ENCODE measurements around the gene DYNC1LI1. TPM values are rescaled to one million over a fixed set of nuclear protein-coding genes. Genes with fewer than 3 reads are reported as not detected.

DYNC1LI1 gene
- total and polyA plus RNA-seq, 2 of the 4 experiments (the other 2 are of a cell fraction), result 25.2 to 30.8 TPM

GRCh38 chr3:32569540-32570420 lies 878 bp downstream of the DYNC1LI1 start:
- Histone ChIP-seq H2BK15ac (ENCODE audit: low read depth, low read length) (no peak overlapping the region), H3K9me3 (ENCODE audit: control insufficient read depth, insufficient read depth, low read length) (no peaks in the 10 kb centered on the region), H2BK120ac (ENCODE audit: low read depth, low read length) (no peak overlapping the region), H3K56ac (ENCODE audit: extremely low read depth, insufficient read depth, low read length) (peak overlapping the region; percentile 84; the same call in 1 of the 2 replicates), H2AK5ac (ENCODE audit: low read depth, low read length) (peak overlapping the region; percentile 21; the same call in 1 of the 2 replicates), H2BK20ac (ENCODE audit: low read depth, low read length) (no peak overlapping the region), H3K9ac (ENCODE audit: low read depth, low read length) (peak overlapping the region; percentile 96), H3K4me1 (ENCODE audit: control insufficient read depth, insufficient read depth, low read length) (peaks cover 1% of the 10 kb centered on the region; the same call in 1 of the 2 replicates), H3K79me1 (ENCODE audit: low read depth in 1 of 2, low read length in 2 of 2) (peaks cover 19% of the 10 kb centered on the region in 2 experiments), H4K8ac (ENCODE audit: low read depth in 2 of 2, low read length in 2 of 2) (peak overlapping the region; percentile 87 to 99; a peak in 2 of 4 replicates), H3K27me3 (ENCODE audit: control insufficient read depth, insufficient read depth, low read length) (no peaks in the 10 kb centered on the region), H2BK5ac (ENCODE audit: low read depth, low read length, poor library complexity, severe bottlenecking) (peak overlapping the region; percentile 96), H3K14ac (replicated peaks; ENCODE audit: low read depth, low read length) (peak overlapping the region; percentile 18; the same call in 1 of the 2 replicates), H3K18ac (ENCODE audit: low read depth, low read length) (peak overlapping the region; percentile 66; the same call in 1 of the 2 replicates), H3K4me2 (ENCODE audit: low read depth, low read length) (peak overlapping the region; percentile 98), H4K91ac (ENCODE audit: insufficient read depth, low read depth, low read length) (peak overlapping the region; percentile 80), H3K4me3 (ENCODE audit: insufficient read depth, low read depth, low read length) (peak overlapping the region; percentile 90), H3K4ac (ENCODE audit: low read depth, low read length) (peak overlapping the region; percentile 99), H2AFZ (replicated peaks; ENCODE audit: low read length, poor library complexity) (peak overlapping the region; percentile 99), H4K20me1 (ENCODE audit: insufficient read depth, low read length) (peaks cover 18% of the 10 kb centered on the region; the same call in 1 of the 2 replicates), H3K23ac (ENCODE audit: low read depth, low read length) (peak overlapping the region; percentile 0; the same call in 1 of the 2 replicates), H3K36me3 (ENCODE audit: control insufficient read depth, insufficient read depth, low read length) (peaks cover 4% of the 10 kb centered on the region), H2AK9ac (replicated peaks; ENCODE audit: low read depth, low read length, poor library complexity) (peak overlapping the region; percentile 95), H3K27ac (ENCODE audit: insufficient read depth, low read length) (peak overlapping the region; percentile 98), H4K5ac (ENCODE audit: low read depth, low read length) (peak overlapping the region; percentile 87), H3K9me1 (ENCODE audit: insufficient read depth, low read length) (no peaks in the 10 kb centered on the region)
- TSS peak; percentile 54 for BruUV-seq (replicated peaks)
- intact Hi-C loops (cut with micrococcal nuclease), result loop anchor here (2.0 kb wide), 3 partner anchors 59 to 177 kb away; no protein-coding TSS in a partner anchor
- ChIA-PET POLR2A (ENCODE audit: unreplicated experiment) (no interaction called here), CTCF (interaction anchor here (0.6 to 0.7 kb wide), 2 partner anchors 203 to 1275 kb away, joined by 3 read pairs; no protein-coding TSS in a partner anchor)
- TF ChIP-seq, protein P1, sequence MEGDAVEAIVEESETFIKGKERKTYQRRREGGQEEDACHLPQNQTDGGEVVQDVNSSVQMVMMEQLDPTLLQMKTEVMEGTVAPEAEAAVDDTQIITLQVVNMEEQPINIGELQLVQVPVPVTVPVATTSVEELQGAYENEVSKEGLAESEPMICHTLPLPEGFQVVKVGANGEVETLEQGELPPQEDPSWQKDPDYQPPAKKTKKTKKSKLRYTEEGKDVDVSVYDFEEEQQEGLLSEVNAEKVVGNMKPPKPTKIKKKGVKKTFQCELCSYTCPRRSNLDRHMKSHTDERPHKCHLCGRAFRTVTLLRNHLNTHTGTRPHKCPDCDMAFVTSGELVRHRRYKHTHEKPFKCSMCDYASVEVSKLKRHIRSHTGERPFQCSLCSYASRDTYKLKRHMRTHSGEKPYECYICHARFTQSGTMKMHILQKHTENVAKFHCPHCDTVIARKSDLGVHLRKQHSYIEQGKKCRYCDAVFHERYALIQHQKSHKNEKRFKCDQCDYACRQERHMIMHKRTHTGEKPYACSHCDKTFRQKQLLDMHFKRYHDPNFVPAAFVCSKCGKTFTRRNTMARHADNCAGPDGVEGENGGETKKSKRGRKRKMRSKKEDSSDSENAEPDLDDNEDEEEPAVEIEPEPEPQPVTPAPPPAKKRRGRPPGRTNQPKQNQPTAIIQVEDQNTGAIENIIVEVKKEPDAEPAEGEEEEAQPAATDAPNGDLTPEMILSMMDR (conservative IDR thresholded peaks at IDR 0.05; ENCODE audit: low read depth, low read length), result 0 out of 2 replicates have a peak, but pooled peaks have one; percentile 7
- TF ChIP-seq CEBPB (IDR thresholded peaks at IDR 0.05; ENCODE audit: low read depth, low read length) (no peak), RAD21 (IDR thresholded peaks at IDR 0.05; ENCODE audit: low read length) (no peak), RFX5 (IDR thresholded peaks at IDR 0.05; ENCODE audit: low read depth, low read length) (no peak), POLR2A (IDR thresholded peaks at IDR 0.05; ENCODE audit: low read depth, low read length) (no peak), NFE2L2 (IDR thresholded peaks at IDR 0.05; ENCODE audit: low read depth, low read length) (no peak), RCOR1 (IDR thresholded peaks at IDR 0.05; ENCODE audit: insufficient replicate concordance, low read length) (no peak)
- TF ChIP-seq, protein P2, sequence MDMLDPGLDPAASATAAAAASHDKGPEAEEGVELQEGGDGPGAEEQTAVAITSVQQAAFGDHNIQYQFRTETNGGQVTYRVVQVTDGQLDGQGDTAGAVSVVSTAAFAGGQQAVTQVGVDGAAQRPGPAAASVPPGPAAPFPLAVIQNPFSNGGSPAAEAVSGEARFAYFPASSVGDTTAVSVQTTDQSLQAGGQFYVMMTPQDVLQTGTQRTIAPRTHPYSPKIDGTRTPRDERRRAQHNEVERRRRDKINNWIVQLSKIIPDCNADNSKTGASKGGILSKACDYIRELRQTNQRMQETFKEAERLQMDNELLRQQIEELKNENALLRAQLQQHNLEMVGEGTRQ (IDR thresholded peaks at IDR 0.05; ENCODE audit: low read depth, low read length), result no peak
- DNase-seq, result peak; percentile 23
- dilution Hi-C loops (cut with HindIII; ENCODE audit: low sequenced_read_pairs, unreplicated experiment), result no loop called here
- in situ Hi-C loops (cut with MboI; ENCODE audit: low sequenced_read_pairs), result no loop called here
- WGBS, 2 experiments (ENCODE audit: extremely low coverage in 2 of 2, insufficient read length in 1 of 2), result 0% methylated on average over 16 of the region's 40 CpGs; no CpG with 5 or more reads in 1 of the 2 experiments
- peak; percentile 53 for ATAC-seq (ENCODE audit: low read depth)

Measured in IMR-90 (cell line).